ENCODE data around the gene CARF. TPM values are rescaled to one million over a fixed set of nuclear protein-coding genes. Genes with fewer than 3 reads are reported as not detected.

The CARF gene
- total and polyA plus RNA-seq, 2 of the 13 experiments (the other 11 are each of a cell fraction or from before 2014, with no cell fraction given) = 3.0 to 5.4 TPM

- TF ChIP-seq ZNF598 (CRISPR knock-in tag; IDR thresholded peaks at IDR 0.05; ENCODE audit: borderline replicate concordance) (peak; percentile 43; the same call in 1 of the 2 replicates), HNRNPLL (IDR thresholded peaks at IDR 0.05; ENCODE audit: low read depth, low read length, poor library complexity, severe bottlenecking) (peak; percentile 76), ZFP62 (CRISPR knock-in tag; IDR thresholded peaks at IDR 0.05) (no peak), KLF13 (CRISPR knock-in tag; IDR thresholded peaks at IDR 0.05) (no peak), CBX1 (IDR thresholded peaks at IDR 0.05; ENCODE audit: low read depth) (no peak), GLMP (CRISPR knock-in tag; IDR thresholded peaks at IDR 0.05; ENCODE audit: borderline replicate concordance) (no peak), ZSCAN20 (CRISPR knock-in tag; IDR thresholded peaks at IDR 0.05; ENCODE audit: borderline replicate concordance) (peak; percentile 84; the same call in 1 of the 2 replicates), YEATS4 (CRISPR knock-in tag; IDR thresholded peaks at IDR 0.05; ENCODE audit: borderline replicate concordance) (peak; percentile 70), CEBPB (IDR thresholded peaks at IDR 0.05; ENCODE audit: borderline replicate concordance, low read depth, low read length) (no peak), ZNF639 (CRISPR knock-in tag; conservative IDR thresholded peaks at IDR 0.05) (peak; percentile 74), ZNF451 (CRISPR knock-in tag; IDR thresholded peaks at IDR 0.05) (no peak), ZNF607 (CRISPR knock-in tag; IDR thresholded peaks at IDR 0.05; ENCODE audit: borderline replicate concordance) (peak; percentile 60; the same call in 1 of the 2 replicates), ZC3H4 (CRISPR knock-in tag; IDR thresholded peaks at IDR 0.05; ENCODE audit: borderline replicate concordance) (no peak), CREB1 (IDR thresholded peaks at IDR 0.05) (no peak), CREB1 (CRISPR knock-in tag; IDR thresholded peaks at IDR 0.05) (no peak), CBFB (CRISPR knock-in tag; IDR thresholded peaks at IDR 0.05) (peak; percentile 67), ZBTB1 (CRISPR knock-in tag; IDR thresholded peaks at IDR 0.05; ENCODE audit: borderline replicate concordance) (peak; percentile 60; the same call in 1 of the 2 replicates), RFXAP (CRISPR knock-in tag; IDR thresholded peaks at IDR 0.05; ENCODE audit: borderline replicate concordance) (peak; percentile 75), ZNF746 (CRISPR knock-in tag; IDR thresholded peaks at IDR 0.05) (no peak), ZNF124 (CRISPR knock-in tag; IDR thresholded peaks at IDR 0.05) (peak; percentile 48; the same call in 1 of the 2 replicates), ZFX (CRISPR knock-in tag; IDR thresholded peaks at IDR 0.05; ENCODE audit: low read depth) (peak; percentile 91), PPARG (CRISPR knock-in tag; conservative IDR thresholded peaks at IDR 0.05) (no peak; the same call in 1 of the 2 replicates), TBP (CRISPR knock-in tag; IDR thresholded peaks at IDR 0.05) (no peak), ZZZ3 (CRISPR knock-in tag; IDR thresholded peaks at IDR 0.05; ENCODE audit: borderline replicate concordance) (no peak), POLR2G (IDR thresholded peaks at IDR 0.05; ENCODE audit: low read depth, low read length) (no peak), ZNF547 (CRISPR knock-in tag; IDR thresholded peaks at IDR 0.05) (0 out of 2 replicates have a peak, but pooled peaks have one; percentile 80), ZNF773 (CRISPR knock-in tag; IDR thresholded peaks at IDR 0.05; ENCODE audit: borderline replicate concordance) (no peak)
- TF ChIP-seq, protein P1, sequence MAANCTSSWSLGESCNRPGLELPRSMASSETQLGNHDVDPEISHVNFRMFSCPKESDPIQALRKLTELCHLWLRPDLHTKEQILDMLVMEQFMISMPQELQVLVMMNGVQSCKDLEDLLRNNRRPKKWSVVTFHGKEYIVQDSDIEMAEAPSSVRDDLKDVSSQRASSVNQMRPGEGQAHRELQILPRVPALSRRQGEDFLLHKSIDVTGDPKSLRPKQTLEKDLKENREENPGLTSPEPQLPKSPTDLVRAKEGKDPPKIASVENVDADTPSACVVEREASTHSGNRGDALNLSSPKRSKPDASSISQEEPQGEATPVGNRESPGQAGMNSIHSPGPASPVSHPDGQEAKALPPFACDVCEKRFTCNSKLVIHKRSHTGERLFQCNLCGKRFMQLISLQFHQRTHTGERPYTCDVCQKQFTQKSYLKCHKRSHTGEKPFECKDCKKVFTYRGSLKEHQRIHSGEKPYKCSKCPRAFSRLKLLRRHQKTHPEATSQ (CRISPR knock-in tag; IDR thresholded peaks at IDR 0.05; ENCODE audit: borderline replicate concordance) = no peak
These were observed 40.6 kb upstream of the CARF start, which contains the start of gene ICA1L (continued) for GRCh38 chr2:202871300-202872141.

All from HepG2 (cell line).